ENCODE data around the gene UPK1B.

- TF ChIP-seq CTCF (IDR thresholded peaks at IDR 0.05), result no peak
- no peak for TF ChIP-seq EZH2 (IDR thresholded peaks at IDR 0.05)
Measured at GRCh38 chr3:119206611-119207511, 33.5 kb downstream of the UPK1B start.
